RKO (cell line): ENCODE measurements around the gene RGS7.
A peak's percentile ranks its signal among the peaks of the same experiment; 100 is the strongest.

Experiments
- DNase-seq: peaks from one replicate; pipeline ENCODE4 v3.0.0-alpha.2; 2016; ENCODE audit warnings: low spot score

The RGS7 gene

DNA sequence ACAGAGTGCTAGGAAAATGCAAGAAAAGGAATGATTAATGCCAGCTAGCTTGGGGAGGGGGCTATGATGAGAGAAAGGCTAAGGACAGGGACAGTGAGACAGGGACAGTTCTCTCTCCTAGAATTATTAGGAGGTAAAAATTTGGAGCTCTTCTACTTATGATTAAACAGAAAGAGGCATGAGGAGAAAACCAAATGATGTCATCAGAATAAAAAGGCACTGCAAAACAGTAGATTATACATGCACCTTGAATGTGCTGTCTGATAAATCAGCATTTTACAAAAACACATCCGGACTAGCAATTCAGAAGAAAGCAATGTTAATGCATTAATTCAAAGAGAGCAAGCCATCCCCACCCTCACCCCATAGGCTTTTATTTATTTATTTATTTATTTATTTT lies 277.5 kb downstream of the RGS7 start:
- no peak for DNase-seq

DNA sequence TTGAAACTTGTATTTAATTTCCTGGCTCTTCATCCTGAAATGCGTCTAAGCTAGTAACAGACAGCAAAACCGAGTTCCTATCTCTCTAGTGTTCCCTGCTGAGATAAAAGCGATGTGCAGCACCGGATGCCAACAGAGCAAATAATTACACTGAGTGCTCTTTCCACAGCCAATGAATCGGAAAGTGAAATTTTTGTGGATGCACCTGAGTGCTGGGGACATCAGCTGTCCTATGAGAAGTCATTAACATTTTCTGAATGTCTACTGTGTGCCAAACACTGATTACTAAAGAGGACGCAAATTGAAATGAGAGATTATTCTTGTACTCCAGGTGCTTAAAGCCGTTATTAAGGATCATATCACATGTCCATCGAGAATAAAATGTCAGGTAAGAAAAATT lies 278.0 kb downstream of the RGS7 start:
- no peak for DNase-seq

GRCh38 chr1:241077386-241078147 lies 279.4 kb downstream of the RGS7 start:
- no peak for DNase-seq

DNA sequence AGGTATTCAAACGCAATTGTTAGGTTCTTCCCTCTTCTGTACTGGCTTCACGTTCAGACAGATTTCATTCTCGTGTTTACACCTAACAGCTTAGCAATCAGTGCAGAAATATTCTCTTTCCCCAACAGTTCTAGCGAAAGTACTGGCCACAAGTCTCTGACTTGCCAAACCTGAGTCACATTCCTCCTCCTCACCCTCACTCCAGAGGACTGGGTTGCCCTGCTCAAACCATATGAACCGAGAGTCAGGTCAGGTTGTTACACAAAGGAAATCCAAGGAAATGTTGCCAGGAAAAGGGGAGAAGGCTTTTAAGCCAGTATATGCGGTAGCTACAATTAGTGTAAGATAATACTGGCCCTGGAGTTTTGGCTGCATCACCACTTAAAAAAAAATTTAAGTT lies 282.5 kb downstream of the RGS7 start:
- no peak for DNase-seq

DNA sequence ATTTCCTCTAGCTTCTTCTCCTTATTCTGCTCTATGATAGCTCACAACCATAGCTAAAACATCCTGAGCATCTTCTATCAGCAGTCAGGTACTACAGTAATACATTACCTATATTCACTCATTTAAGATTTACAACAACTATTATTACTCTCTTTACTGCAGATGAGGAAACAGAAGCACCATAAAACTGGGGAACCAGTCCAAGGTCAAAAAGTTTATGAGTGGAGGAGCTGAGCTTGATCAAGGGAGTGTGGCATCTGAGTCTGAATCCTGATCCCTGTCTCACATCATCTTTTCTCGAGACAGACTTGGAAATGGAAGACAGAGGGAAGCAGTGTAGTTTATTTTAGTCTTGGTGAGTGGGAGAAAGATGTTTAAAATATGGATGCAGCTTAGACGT lies 288.6 kb downstream of the RGS7 start:
- no peak for DNase-seq

- no peak for DNase-seq
These were observed 293.7 kb downstream of the RGS7 start for GRCh38 chr1:241063276-241063675.

DNA sequence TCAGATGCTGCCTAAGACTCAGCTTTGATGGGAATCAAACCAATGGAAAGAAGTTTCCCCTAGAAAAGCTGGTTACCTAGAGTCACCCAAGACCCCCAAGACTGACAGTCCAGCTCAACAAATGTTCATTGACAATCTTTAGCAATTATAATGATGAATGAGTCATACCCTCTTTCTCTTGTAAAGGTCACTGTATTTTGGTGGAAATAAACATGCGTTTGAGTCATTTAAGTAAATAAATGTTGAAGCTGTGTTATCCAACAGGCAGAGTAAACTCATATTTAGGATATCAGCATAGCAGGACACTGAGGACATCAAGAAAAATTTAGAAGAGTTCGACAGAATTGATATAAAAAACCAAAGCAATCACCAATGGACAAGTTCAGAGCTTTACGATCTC lies 295.9 kb downstream of the RGS7 start:
- DNase-seq, result no peak

DNA sequence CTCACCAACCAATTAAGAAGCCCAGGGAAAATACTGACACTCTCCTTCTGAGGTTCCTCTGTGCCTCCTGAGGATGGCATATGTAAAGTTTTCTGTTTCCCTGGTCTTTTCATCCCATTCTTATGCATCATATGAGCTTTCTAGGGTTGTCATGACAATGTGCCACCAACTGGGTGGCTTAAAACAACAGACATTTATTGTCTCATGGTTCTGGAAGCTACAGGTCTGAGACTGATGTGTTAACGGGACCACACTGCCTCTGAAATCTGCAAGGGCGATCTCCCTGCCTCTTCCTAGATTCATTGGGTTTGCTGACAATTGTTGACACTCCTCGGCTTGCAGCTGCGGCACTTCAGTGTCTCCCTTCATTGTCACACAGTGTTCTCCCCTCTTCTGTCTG lies 308.4 kb downstream of the RGS7 start:
- DNase-seq, result no peak

DNA sequence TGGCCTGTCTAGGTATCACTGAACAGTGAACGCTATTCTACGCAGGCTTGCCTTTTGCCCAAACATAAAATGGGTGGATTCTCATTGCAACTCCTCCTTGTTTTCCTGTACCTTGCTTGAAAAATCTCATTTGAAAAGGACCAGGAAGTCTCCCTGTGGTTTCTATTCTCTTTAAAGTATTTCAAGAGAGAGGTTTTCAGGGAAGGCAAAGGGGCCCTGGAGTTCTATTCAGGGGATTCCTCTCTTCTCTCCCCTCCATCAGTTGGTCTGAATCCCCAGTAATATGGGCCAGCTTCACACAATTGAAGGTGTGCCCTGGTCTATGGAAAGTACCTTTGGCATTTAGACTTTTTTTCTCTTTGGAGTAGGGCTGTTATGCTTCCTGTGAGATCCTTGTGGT lies 311.3 kb downstream of the RGS7 start:
- no peak for DNase-seq

DNA sequence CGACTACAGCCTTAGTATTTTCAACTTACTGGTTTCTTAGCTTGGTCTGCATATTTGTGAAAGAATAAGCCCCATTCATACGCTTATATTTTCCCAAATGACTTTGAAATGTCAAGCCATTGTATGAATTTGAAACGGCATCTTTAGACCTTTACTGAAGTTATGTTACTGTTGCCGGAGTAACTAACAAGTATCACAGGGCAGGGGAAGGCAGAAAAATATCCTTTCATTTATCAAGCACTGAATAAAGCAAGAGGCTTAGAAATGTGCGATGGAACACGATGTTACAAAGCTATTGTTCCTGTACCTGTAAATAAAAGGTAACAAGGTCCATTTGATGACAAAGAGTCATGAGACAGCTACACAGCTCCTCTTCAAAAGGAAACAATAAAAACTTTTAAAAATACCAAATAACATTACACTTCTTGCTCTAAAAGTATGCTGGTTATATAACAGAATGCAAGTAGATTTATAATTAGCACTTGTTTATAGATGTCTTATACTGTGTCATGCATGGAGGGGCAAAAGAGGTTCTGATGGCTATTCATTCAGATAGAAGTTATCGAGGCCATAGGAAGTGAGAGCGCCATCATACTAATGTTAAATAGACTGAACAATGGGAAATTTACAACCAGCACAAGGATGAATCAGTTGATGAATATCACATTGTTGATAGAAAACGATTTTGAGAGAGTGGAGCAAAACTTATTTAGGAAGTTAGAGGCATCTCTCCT lies 322.6 kb downstream of the RGS7 start:
- no peak for DNase-seq

- DNase-seq, result no peak
These were observed 332.2 kb downstream of the RGS7 start for GRCh38 chr1:241024834-241025233.

- peak; percentile 27 for DNase-seq
These were observed 334.6 kb downstream of the RGS7 start for GRCh38 chr1:241022366-241022765.

- DNase-seq, result no peak
These were observed 335.9 kb downstream of the RGS7 start for GRCh38 chr1:241020851-241021697.

DNA sequence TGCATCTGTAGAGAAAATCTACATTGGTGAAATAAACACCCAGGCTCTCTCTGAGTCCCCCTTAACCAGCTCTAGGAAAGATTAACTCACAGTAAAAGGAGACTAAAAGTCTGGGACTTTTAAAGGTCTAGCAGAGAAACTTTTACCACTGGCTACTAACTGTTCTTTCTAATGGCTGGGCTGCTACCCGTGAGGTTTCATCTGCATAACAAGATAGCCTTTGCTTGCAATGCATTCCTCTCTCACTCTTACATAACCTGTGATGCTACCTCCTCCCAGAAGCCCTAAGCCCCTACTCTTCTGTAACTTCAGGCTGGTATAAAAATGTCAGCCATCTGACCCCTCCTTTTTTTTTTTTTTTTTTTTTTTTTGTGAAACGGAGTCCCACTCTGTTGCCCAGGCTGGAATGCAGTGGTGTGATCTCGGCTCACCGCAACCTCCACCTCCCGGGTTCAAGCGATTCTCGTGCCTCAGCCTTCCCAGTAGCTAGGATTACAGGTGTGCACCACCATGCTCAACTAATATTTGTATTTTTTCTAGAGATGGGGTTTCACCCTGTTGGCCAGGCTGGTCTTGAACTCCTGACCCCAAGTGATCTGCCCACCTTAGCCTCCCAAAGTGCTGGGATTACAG lies 344.2 kb downstream of the RGS7 start:
- DNase-seq, result no peak

GRCh38 chr1:241007668-241008067 lies 349.3 kb downstream of the RGS7 start:
- no peak for DNase-seq

GRCh38 chr1:240999826-241000225 lies 357.2 kb downstream of the RGS7 start:
- DNase-seq, result no peak

GRCh38 chr1:240998441-240999015 lies 358.5 kb downstream of the RGS7 start:
- no peak for DNase-seq

DNA sequence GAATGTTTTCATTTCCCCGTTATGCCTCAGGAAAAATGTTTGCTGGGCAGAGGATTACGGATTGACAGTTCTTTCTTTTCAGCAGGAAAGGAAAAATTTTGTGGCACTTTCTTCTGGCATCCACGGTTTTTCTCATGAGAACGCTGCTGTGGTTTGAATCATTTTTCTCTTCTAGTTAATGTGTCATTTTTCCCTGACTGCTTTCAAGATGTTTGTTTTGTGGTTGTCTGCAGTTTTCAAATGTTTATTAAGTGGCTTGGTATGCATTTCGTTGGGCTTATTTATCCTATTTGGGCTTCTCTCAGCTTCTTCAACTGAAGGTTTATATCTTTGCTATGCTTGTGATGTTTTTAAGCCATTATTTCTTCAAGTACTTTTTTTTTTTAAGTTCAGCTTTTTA lies 359.0 kb downstream of the RGS7 start:
- no peak for DNase-seq

DNA sequence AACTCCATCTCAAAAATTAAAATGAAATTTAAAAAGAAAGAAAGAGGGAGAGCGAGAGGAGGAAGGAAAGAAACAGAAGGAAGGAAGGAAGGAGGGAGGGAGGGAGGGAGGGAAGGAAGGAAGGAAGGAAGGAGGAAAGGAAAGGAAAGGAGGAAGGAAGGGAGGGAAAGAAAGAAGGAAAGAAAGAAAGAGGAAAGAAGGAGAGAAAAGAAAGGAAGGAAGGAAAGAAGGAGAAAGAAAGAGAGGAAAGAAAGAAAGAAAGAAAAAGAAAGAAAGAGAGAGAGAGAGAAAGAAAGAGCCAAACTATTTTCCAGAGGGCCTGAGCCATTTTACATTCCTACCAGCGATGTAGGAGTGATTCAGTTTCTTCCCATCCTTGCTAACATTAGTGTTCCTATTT lies 364.0 kb downstream of the RGS7 start:
- DNase-seq, result no peak

DNA sequence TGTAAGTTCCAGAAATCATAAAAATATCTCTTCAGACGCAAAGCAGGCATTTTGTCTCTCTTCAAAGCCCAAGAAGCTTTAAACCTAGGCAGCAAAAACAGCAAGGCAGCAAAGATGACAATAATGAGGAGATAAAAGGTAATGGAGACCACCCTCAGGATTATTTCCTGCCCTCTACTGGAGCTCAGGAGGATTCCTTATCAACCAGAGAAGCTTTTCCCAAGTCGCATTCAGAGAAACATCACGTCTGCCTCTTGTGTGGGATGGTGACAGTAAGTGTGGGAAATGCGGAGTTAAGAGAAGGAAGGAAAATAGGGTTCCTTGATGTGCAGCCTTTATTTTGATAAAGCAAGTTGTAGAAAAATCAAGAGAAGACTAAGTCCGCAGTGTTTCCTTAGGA lies 365.8 kb downstream of the RGS7 start:
- DNase-seq, result no peak

GRCh38 chr1:240987928-240988327 lies 369.1 kb downstream of the RGS7 start:
- DNase-seq, result no peak

- DNase-seq, result no peak
These were observed 371.9 kb downstream of the RGS7 start for GRCh38 chr1:240985081-240985480.
